Measurements from ENCODE around the gene SLC7A7.
A peak's percentile ranks its signal among the peaks of the same experiment; 100 is the strongest.
"Not testable (repeated sequence)": the region's sequence is repeated elsewhere in the genome, so short reads cannot be mapped to it uniquely, and the experiment has no call there.

The SLC7A7 gene

DNA sequence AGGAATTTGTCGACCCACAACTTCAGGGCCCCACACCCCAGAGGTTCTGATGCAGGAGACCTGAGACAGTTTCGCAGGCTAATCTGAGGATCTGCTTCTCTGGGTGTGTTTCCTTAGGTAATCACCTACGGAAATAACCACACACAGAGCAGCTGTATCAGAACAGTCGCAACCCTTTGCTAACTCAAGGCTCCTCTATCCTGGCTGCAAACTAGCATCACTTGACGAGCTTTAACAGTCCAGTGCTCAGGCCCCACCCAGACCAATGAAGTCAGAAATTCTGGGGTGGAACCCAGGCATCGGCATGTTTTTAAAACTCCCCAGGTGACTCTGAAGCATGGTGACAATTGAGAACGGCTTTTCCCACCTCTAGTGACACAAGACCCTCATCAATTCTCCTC lies 20.7 kb downstream of the SLC7A7 start:
- Histone ChIP-seq H3K27me3 (no peaks in the 10 kb centered on the region), H3K9me3 (no peaks in the 10 kb centered on the region), H3K36me3 (no peaks in the 10 kb centered on the region), H3K4me1 (ENCODE audit: control insufficient read depth in 1 of 2, insufficient read depth in 1 of 2, low read depth in 1 of 2, low read length in 1 of 2) (peaks cover 39 to 62% of the 10 kb centered on the region in 2 experiments), H3K27ac (no peak overlapping the region), H3K4me3 (ENCODE audit: low read depth in 1 of 2, low read length in 1 of 2) (no peak overlapping the region)
- TF ChIP-seq, protein P1, sequence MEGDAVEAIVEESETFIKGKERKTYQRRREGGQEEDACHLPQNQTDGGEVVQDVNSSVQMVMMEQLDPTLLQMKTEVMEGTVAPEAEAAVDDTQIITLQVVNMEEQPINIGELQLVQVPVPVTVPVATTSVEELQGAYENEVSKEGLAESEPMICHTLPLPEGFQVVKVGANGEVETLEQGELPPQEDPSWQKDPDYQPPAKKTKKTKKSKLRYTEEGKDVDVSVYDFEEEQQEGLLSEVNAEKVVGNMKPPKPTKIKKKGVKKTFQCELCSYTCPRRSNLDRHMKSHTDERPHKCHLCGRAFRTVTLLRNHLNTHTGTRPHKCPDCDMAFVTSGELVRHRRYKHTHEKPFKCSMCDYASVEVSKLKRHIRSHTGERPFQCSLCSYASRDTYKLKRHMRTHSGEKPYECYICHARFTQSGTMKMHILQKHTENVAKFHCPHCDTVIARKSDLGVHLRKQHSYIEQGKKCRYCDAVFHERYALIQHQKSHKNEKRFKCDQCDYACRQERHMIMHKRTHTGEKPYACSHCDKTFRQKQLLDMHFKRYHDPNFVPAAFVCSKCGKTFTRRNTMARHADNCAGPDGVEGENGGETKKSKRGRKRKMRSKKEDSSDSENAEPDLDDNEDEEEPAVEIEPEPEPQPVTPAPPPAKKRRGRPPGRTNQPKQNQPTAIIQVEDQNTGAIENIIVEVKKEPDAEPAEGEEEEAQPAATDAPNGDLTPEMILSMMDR (IDR thresholded peaks at IDR 0.05), result no peak

DNA sequence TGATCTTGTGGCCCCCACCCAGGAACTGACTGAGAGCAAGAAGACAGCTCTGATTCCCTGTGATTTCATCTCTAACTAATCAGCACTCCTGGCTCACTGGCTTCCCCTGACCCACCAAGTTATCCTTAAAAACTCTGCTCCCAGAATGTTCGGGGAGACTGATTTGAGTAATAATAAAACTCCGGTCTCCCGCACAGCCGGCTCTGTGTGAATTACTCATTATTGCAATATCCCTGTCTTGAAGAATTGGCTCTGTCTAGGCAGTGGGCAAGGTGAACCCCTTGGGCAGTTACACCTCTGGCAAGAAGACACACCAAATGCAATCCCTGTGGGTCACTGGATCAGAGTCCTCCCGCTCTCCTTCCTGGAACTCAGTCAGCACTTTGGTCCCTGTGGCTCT lies 21.3 kb downstream of the SLC7A7 start:
- no peak overlapping the region for H3K27ac ChIP-seq
- H3K27me3 ChIP-seq, result no peaks in the 10 kb centered on the region
- H3K4me1 ChIP-seq (ENCODE audit: control insufficient read depth in 1 of 2, insufficient read depth in 1 of 2, low read depth in 1 of 2, low read length in 1 of 2), result peaks cover 37 to 58% of the 10 kb centered on the region in 2 experiments
- no peaks in the 10 kb centered on the region for H3K9me3 ChIP-seq
- H3K36me3 ChIP-seq, result no peaks in the 10 kb centered on the region
- no peak overlapping the region for H3K4me3 ChIP-seq (ENCODE audit: low read depth in 1 of 2, low read length in 1 of 2)
- TF ChIP-seq, protein P1 (IDR thresholded peaks at IDR 0.05), result no peak

DNA sequence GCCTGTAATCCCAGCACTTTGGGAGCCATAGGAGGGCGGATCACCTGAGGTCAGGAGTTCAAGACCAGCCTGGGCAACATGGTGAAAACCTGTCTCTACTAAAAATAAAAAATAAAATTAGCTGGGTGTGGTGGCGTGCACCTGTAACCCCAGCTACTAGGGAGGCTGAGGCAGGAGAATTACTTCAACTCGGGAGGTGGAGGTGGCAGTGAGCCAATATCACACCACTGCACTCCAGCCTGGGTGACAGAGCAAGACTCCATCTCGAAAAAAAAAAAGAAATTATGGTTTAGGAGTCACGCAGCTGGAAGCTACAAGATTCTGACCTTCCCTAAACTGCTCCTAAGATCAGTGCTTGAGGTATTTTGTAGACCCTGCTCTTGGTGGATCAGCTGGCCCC lies 21.7 kb downstream of the SLC7A7 start:
- H3K9me3 ChIP-seq; H3K36me3 ChIP-seq; H3K4me3 ChIP-seq (ENCODE audit: low read depth in 1 of 2, low read length in 1 of 2); H3K27me3 ChIP-seq; H3K27ac ChIP-seq: not testable (repeated sequence)
- H3K4me1 ChIP-seq (ENCODE audit: control insufficient read depth in 1 of 2, insufficient read depth in 1 of 2, low read depth in 1 of 2, low read length in 1 of 2), result peaks cover 33 to 53% of the 10 kb centered on the region in 2 experiments

DNA sequence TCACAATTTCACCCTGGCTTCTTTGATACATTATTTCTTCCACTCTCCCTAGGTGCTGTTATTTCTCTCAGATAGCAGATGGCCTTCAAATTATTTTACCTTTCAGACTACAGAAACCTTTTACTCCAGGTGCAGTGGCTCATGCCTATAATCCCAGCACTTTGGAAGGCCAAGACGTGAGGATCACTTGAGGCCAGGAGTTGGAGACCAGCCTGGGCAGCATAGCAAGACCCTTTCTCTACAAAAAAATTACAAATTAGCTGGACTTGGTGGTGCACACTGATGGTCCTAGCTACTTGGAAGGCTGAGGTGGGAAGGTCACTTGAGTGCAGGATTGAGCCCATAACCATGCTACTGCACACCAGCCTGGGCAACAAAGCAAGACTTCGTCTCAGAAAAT lies 23.1 kb downstream of the SLC7A7 start:
- Histone ChIP-seq H3K4me1 (ENCODE audit: control insufficient read depth in 1 of 2, insufficient read depth in 1 of 2, low read depth in 1 of 2, low read length in 1 of 2) (peaks cover 19 to 39% of the 10 kb centered on the region in 2 experiments), H3K36me3 (no peaks in the 10 kb centered on the region), H3K9me3 (no peaks in the 10 kb centered on the region), H3K4me3 (ENCODE audit: low read depth in 1 of 2, low read length in 1 of 2) (no peak overlapping the region), H3K27ac (no peak overlapping the region), H3K27me3 (no peaks in the 10 kb centered on the region)
- TF ChIP-seq, protein P1 (IDR thresholded peaks at IDR 0.05), result no peak

DNA sequence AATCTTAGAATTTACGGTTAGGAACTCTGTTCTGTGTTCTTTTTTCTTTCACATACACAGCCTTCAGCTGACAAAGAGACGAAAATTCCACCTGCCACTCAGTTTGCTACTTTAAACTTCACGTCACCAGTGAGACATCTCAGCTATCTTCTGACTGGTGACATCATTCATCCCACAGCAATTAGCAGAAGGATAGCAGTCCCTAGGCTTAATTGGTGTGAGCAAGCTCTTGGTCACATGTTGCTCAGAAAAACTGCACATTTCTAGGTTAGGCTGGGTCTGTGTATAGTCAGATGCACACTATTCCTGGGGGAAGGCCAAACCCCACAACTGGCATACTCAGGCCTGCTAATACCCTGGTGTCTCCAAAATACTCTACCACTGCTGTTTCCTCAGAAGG lies 23.9 kb downstream of the SLC7A7 start:
- H3K9me3 ChIP-seq, result no peaks in the 10 kb centered on the region
- H3K4me1 ChIP-seq (ENCODE audit: control insufficient read depth in 1 of 2, insufficient read depth in 1 of 2, low read depth in 1 of 2, low read length in 1 of 2), result peaks cover 10 to 31% of the 10 kb centered on the region in 2 experiments
- no peak overlapping the region for H3K4me3 ChIP-seq (ENCODE audit: low read depth in 1 of 2, low read length in 1 of 2)
- H3K36me3 ChIP-seq, result no peaks in the 10 kb centered on the region
- H3K27me3 ChIP-seq, result no peaks in the 10 kb centered on the region
- H3K27ac ChIP-seq, result peak overlapping the region; percentile 23
- TF ChIP-seq, protein P1 (IDR thresholded peaks at IDR 0.05), result no peak

DNA sequence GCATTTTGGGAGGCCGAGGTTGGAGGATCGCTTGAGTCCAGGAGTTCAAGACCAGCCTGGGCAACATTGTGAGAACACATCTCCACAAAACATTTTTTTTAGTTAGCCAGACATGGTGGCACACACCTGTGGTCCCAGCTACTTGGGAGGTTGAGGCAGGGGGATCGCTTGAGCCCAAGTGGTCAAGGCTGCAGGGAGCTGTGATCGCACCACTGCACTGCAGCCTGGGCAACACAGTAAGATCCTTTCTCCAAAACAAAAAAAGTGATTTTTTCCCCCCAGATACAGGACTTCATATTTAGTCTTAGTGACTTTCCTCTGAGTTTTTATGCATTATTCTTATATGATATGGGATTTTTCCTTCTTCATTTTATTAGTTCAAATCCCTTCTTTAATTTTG lies 28.6 kb downstream of the SLC7A7 start:
- TF ChIP-seq, protein P1 (IDR thresholded peaks at IDR 0.05), result no peak
- Histone ChIP-seq H3K36me3 (no peaks in the 10 kb centered on the region), H3K27me3 (no peaks in the 10 kb centered on the region), H3K9me3 (no peaks in the 10 kb centered on the region), H3K4me1 (ENCODE audit: control insufficient read depth in 1 of 2, insufficient read depth in 1 of 2, low read depth in 1 of 2, low read length in 1 of 2) (peaks cover 15 to 26% of the 10 kb centered on the region in 2 experiments), H3K27ac (no peak overlapping the region), H3K4me3 (ENCODE audit: low read depth in 1 of 2, low read length in 1 of 2) (no peak overlapping the region)
